Neural cell (in vitro differentiated cells): ENCODE data around the gene SLC2A4. TPM values are rescaled to one million over a fixed set of nuclear protein-coding genes. Genes with fewer than 3 reads are reported as not detected.

Source experiments
- H2AFZ ChIP-seq: fragments of 200-600, 300-800 bp; sonication (generic), shearing (Covaris generic); 2 replicates; pipeline ENCODE4 v1.6.0; 2014; ENCODE audit warnings: low read depth, mild to moderate bottlenecking, antibody characterized with exemption, low read length, moderate library complexity
- H3F3A ChIP-seq: fragments of 200-600 bp; shearing (Covaris generic); 2 replicates; pipeline ENCODE4 v1.6.1; 2016; ENCODE audit warnings: mild to moderate bottlenecking, moderate library complexity, mixed read lengths, antibody characterized with exemption, low read length; ENCODE audit not compliant: insufficient read depth, poor library complexity, severe bottlenecking
- H3K27ac ChIP-seq: fragments of 200-600, 300-800 bp; sonication (generic), shearing (Covaris generic); 2 replicates; pipeline ENCODE4 v1.5.1; 2014; ENCODE audit warnings: mild to moderate bottlenecking, low read length, moderate library complexity
- H3K27me3 ChIP-seq: fragments of 300-800, 200-600 bp; sonication (generic), shearing (Covaris generic); 2 replicates; pipeline ENCODE4 v1.6.0; 2014; ENCODE audit warnings: mild to moderate bottlenecking, low read depth, low read length, moderate library complexity; ENCODE audit not compliant: insufficient read depth
- H3K36me3 ChIP-seq: fragments of 300-800, 200-600 bp; sonication (generic), shearing (Covaris generic); 2 replicates; pipeline ENCODE4 v1.5.1; 2014; ENCODE audit warnings: mild to moderate bottlenecking, antibody characterized with exemption, low read length, moderate library complexity; ENCODE audit not compliant: insufficient read depth
- H3K4me2 ChIP-seq: fragments of 300-800, 200-600 bp; sonication (generic), shearing (Covaris generic); 2 replicates; pipeline ENCODE4 v1.6.0; 2014; ENCODE audit warnings: mild to moderate bottlenecking, low read length
- H3K4me3 ChIP-seq: fragments of 300-800, 200-600 bp; sonication (generic), shearing (Covaris generic); 2 replicates; pipeline ENCODE4 v1.5.1; 2014; ENCODE audit warnings: mild to moderate bottlenecking, low read length, moderate library complexity
- H3K79me2 ChIP-seq: fragments of 200-600 bp; shearing (Covaris generic); replicated peaks from 2 replicates; pipeline ENCODE4 v1.6.0; 2014; ENCODE audit warnings: mild to moderate bottlenecking, low read length, moderate library complexity; ENCODE audit not compliant: insufficient read depth
- H3K9ac ChIP-seq: fragments of 300-800, 200-600 bp; sonication (generic), shearing (Covaris generic); 2 replicates; pipeline ENCODE4 v1.6.1; 2016; ENCODE audit warnings: mild to moderate bottlenecking, low read length, mixed read lengths
- H3K9me2 ChIP-seq: fragments of 200-600 bp; shearing (Covaris generic); 2 replicates; pipeline ENCODE4 v1.6.1; 2016; ENCODE audit warnings: mild to moderate bottlenecking, low read length, mixed read lengths; ENCODE audit not compliant: insufficient read depth
- H3K9me3 ChIP-seq: fragments of 200-600, 300-800 bp; sonication (generic), shearing (Covaris generic); 2 replicates; pipeline ENCODE4 v1.6.1; 2016; ENCODE audit warnings: mild to moderate bottlenecking, mixed run types, low read length, moderate library complexity, mixed read lengths
- H4K20me1 ChIP-seq: fragments of 200-600 bp; shearing (Covaris generic); 2 replicates; pipeline ENCODE4 v1.6.1; 2016; ENCODE audit warnings: mild to moderate bottlenecking, mixed run types; ENCODE audit not compliant: insufficient read depth
- EP300 ChIP-seq: fragments of 450-650 bp; conservative IDR thresholded peaks from 2 replicates; pipeline ENCODE4 v1.6.1; 2014; ENCODE audit warnings: antibody characterized with exemption, mild to moderate bottlenecking, moderate library complexity; ENCODE audit not compliant: poor library complexity, severe bottlenecking
- EZH2 ChIP-seq: fragments of 200-600, 300-800 bp; shearing (Covaris generic), sonication (generic); IDR thresholded peaks from 2 replicates; pipeline ENCODE4 v1.6.1; 2014; ENCODE audit warnings: antibody characterized with exemption, low read length, borderline replicate concordance, mild to moderate bottlenecking; ENCODE audit not compliant: insufficient read depth, poor library complexity, severe bottlenecking
- MXI1 ChIP-seq: fragments of 450-650 bp; conservative IDR thresholded peaks from 2 replicates; pipeline ENCODE4 v1.6.1; 2014; ENCODE audit warnings: antibody characterized with exemption, mild to moderate bottlenecking; ENCODE audit not compliant: poor library complexity, severe bottlenecking
- POLR2AphosphoS5 ChIP-seq: IDR thresholded peaks from 2 replicates; pipeline ENCODE4 v1.6.1; 2012
- RAD21 ChIP-seq: fragments of 450-650 bp; conservative IDR thresholded peaks from 2 replicates; pipeline ENCODE4 v1.6.1; 2014; ENCODE audit warnings: antibody characterized with exemption, mild to moderate bottlenecking, moderate library complexity
- SMC3 ChIP-seq: fragments of 450-650 bp; conservative IDR thresholded peaks from 2 replicates; pipeline ENCODE4 v1.6.1; 2014; ENCODE audit warnings: antibody characterized with exemption, mild to moderate bottlenecking, moderate library complexity; ENCODE audit not compliant: poor library complexity
- TAF1 ChIP-seq: IDR thresholded peaks from 2 replicates; pipeline ENCODE4 v1.6.1; 2012; ENCODE audit warnings: low read depth
- polyA plus RNA-seq: library from polyadenylated mRNA; depleted of rRNA; stranded (reverse); fragments of >200 nt; gene quantifications from 2 replicates; pipeline ENCODE4 v1.2.3, GENCODE V29; 2014
- TF ChIP-seq, protein P1 (sequence below): fragments of 450-650 bp; IDR thresholded peaks from 2 replicates; pipeline ENCODE4 v1.5.1; 2014; ENCODE audit warnings: antibody characterized with exemption, mild to moderate bottlenecking, moderate library complexity; ENCODE audit not compliant: poor library complexity, severe bottlenecking
- TF ChIP-seq, protein P2 (sequence below): IDR thresholded peaks from 2 replicates; pipeline ENCODE4 v1.6.1; 2012; ENCODE audit warnings: borderline replicate concordance

Gene SLC2A4
- polyA plus RNA-seq, 1 donor from 2014 or later = not detected

DNA sequence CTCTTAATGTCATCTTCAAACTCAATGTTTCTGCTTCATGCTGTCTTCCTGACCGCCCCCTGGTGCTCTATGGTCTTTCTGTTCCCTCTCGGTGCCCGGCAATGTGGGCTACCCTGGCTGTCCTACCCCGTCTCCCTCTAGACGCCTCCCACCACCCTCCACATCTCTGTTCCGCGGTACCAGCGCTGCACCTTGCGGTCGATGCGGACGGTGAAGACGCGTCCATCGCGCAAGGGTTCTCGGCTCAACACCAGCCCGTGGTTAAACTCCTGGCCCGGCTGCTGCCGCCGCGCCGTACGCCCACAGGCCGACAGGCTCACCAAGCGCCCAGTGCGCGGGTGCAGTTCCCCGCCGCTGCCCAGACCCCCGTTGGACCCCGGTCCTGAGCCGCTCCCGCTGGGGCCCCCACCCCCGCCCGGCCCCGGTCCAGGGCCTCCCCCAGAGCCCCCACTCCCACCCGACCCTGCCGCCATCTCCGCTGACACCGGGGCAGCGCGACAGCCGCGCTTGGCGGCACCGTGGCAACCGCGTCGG lies 47.4 kb downstream of the SLC2A4 start, which contains the start of gene NEURL4:
TSS of gene NEURL4 (minus strand) at position 496 of the 534 bp plus-strand sequence. CDS start at position 473, 23 bp downstream.
- Histone ChIP-seq H3K36me3 (no peaks in the 10 kb centered on the region), H3K9me2 (no peaks in the 10 kb centered on the region), H3F3A (no peaks in the 10 kb centered on the region), H3K9ac (peak within 1 kb of the TSS; percentile 81), H3K27me3 (no peaks in the 10 kb centered on the region), H3K79me2 (peaks cover 9% of the 10 kb centered on the region), H3K27ac (peak within 1 kb of the TSS; percentile 93), H3K9me3 (no peaks in the 10 kb centered on the region), H4K20me1 (no peaks in the 10 kb centered on the region), H3K4me3 (peak within 1 kb of the TSS; percentile 92), H3K4me2 (peak within 1 kb of the TSS; percentile 92), H2AFZ (peak within 1 kb of the TSS; percentile 61)
- TF ChIP-seq POLR2AphosphoS5 = no peak
- TF ChIP-seq SMC3 = peak; percentile 26
- TF ChIP-seq, protein P1, sequence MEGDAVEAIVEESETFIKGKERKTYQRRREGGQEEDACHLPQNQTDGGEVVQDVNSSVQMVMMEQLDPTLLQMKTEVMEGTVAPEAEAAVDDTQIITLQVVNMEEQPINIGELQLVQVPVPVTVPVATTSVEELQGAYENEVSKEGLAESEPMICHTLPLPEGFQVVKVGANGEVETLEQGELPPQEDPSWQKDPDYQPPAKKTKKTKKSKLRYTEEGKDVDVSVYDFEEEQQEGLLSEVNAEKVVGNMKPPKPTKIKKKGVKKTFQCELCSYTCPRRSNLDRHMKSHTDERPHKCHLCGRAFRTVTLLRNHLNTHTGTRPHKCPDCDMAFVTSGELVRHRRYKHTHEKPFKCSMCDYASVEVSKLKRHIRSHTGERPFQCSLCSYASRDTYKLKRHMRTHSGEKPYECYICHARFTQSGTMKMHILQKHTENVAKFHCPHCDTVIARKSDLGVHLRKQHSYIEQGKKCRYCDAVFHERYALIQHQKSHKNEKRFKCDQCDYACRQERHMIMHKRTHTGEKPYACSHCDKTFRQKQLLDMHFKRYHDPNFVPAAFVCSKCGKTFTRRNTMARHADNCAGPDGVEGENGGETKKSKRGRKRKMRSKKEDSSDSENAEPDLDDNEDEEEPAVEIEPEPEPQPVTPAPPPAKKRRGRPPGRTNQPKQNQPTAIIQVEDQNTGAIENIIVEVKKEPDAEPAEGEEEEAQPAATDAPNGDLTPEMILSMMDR = peak; percentile 36
- TF ChIP-seq, protein P2, sequence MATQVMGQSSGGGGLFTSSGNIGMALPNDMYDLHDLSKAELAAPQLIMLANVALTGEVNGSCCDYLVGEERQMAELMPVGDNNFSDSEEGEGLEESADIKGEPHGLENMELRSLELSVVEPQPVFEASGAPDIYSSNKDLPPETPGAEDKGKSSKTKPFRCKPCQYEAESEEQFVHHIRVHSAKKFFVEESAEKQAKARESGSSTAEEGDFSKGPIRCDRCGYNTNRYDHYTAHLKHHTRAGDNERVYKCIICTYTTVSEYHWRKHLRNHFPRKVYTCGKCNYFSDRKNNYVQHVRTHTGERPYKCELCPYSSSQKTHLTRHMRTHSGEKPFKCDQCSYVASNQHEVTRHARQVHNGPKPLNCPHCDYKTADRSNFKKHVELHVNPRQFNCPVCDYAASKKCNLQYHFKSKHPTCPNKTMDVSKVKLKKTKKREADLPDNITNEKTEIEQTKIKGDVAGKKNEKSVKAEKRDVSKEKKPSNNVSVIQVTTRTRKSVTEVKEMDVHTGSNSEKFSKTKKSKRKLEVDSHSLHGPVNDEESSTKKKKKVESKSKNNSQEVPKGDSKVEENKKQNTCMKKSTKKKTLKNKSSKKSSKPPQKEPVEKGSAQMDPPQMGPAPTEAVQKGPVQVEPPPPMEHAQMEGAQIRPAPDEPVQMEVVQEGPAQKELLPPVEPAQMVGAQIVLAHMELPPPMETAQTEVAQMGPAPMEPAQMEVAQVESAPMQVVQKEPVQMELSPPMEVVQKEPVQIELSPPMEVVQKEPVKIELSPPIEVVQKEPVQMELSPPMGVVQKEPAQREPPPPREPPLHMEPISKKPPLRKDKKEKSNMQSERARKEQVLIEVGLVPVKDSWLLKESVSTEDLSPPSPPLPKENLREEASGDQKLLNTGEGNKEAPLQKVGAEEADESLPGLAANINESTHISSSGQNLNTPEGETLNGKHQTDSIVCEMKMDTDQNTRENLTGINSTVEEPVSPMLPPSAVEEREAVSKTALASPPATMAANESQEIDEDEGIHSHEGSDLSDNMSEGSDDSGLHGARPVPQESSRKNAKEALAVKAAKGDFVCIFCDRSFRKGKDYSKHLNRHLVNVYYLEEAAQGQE = peak; percentile 40
- no peak for TF ChIP-seq MXI1
- TF ChIP-seq EP300 = no peak
- TF ChIP-seq EZH2 = no peak
- TF ChIP-seq RAD21 = peak; percentile 22
- no peak for TF ChIP-seq TAF1

DNA sequence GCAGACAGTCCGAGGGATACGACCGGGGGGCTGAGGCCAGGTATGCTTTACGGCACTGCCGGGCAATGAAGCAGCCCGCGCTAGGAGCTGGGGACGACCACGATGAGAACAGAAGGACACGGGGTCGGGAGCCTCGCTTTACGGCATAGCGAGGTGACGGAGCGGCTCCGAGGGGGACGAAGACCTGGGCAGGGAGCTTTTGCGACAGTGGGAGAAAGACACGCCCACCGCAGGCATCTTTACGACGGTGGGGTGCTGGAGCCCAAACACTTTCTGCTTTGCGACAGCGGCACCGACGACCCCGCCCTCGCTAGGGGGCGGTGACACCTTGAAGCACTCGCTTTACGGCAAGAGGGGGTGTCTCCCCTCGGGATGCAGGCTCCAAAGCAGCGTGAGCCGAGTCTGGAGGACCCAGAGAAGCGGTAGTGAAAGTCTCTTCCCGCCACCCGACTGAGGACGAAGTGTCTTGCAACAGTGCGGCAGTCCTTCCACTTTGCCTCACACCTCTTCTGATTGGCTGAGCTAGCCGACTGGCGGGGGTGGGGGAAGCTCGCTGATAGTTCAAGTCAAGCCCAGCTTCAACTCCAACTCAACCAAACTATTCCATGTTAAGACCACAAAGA lies 48.0 kb downstream of the SLC2A4 start:
- peak overlapping the region; percentile 61 for H2AFZ ChIP-seq
- peak overlapping the region; percentile 93 for H3K27ac ChIP-seq
- no peaks in the 10 kb centered on the region for H3K9me3 ChIP-seq
- H3K79me2 ChIP-seq = peaks cover 9% of the 10 kb centered on the region
- TF ChIP-seq, protein P2 = peak; percentile 39
- TF ChIP-seq EZH2 (no peak), SMC3 (no peak), RAD21 (no peak), POLR2AphosphoS5 (peak; percentile 94), MXI1 (peak; percentile 82), EP300 (peak; percentile 57), TAF1 (peak; percentile 86)
- TF ChIP-seq, protein P1 = peak; percentile 43
- peak overlapping the region; percentile 92 for H3K4me3 ChIP-seq
- no peaks in the 10 kb centered on the region for H3K9me2 ChIP-seq
- no peaks in the 10 kb centered on the region for H4K20me1 ChIP-seq
- H3K36me3 ChIP-seq = no peaks in the 10 kb centered on the region
- H3F3A ChIP-seq = no peaks in the 10 kb centered on the region
- H3K4me2 ChIP-seq = peak overlapping the region; percentile 49
- no peaks in the 10 kb centered on the region for H3K27me3 ChIP-seq
- H3K9ac ChIP-seq = peak overlapping the region; percentile 81
